Effector CD4-positive, alpha-beta T cell (primary cell): ENCODE data around the gene MYLK. TPM values are rescaled to one million over a fixed set of nuclear protein-coding genes. Genes with fewer than 3 reads are reported as not detected.
"Not testable (repeated sequence)": the region's sequence is repeated elsewhere in the genome, so short reads cannot be mapped to it uniquely, and the experiment has no call there.

Experiments
- DNase-seq: peaks from one replicate; pipeline ENCODE4 v3.0.0-alpha.2; 2020
- total RNA-seq: gene quantifications from one replicate; lab custom pipeline; 2026; lab: John Stamatoyannopoulos, UW

Gene MYLK
- total RNA-seq: not detected

- no peak for DNase-seq
Measured at GRCh38 chr3:123884203-123884831, at the start of gene MYLK. MYLK (minus strand) TSS chr3:123884332; CDS start chr3:123793841, 90,491 bp downstream.

- no peak for DNase-seq
Measured at GRCh38 chr3:123930445-123930844, 46.3 kb upstream of the MYLK start.

- no peak for DNase-seq
Measured at GRCh38 chr3:123929325-123929724, 45.2 kb upstream of the MYLK start.

- DNase-seq: no peak
Measured at GRCh38 chr3:123926396-123926795, 42.3 kb upstream of the MYLK start.

GRCh38 chr3:123920868-123921267, 36.7 kb upstream of the MYLK start:
- no peak for DNase-seq

- DNase-seq: no peak
Measured at GRCh38 chr3:123920383-123920782, 36.3 kb upstream of the MYLK start.

GRCh38 chr3:123919353-123919752, 35.2 kb upstream of the MYLK start:
- no peak for DNase-seq

- DNase-seq: no peak
Measured at GRCh38 chr3:123914829-123915228, 30.7 kb upstream of the MYLK start.

- no peak for DNase-seq
Measured at GRCh38 chr3:123909785-123910184, 25.7 kb upstream of the MYLK start.

GRCh38 chr3:123907720-123908119, 23.6 kb upstream of the MYLK start:
- DNase-seq: no peak

- DNase-seq: no peak
Measured at GRCh38 chr3:123899300-123899865, 15.3 kb upstream of the MYLK start.

- DNase-seq: no peak
Measured at GRCh38 chr3:123893012-123893411, 8.9 kb upstream of the MYLK start.

- DNase-seq: no peak
Measured at GRCh38 chr3:123892195-123892594, 8.1 kb upstream of the MYLK start.

- DNase-seq: not testable (repeated sequence)
Measured at GRCh38 chr3:123890991-123891390, 6.9 kb upstream of the MYLK start.

GRCh38 chr3:123890162-123890561, 6.0 kb upstream of the MYLK start:
- not testable (repeated sequence) for DNase-seq

- DNase-seq: no peak
Measured at GRCh38 chr3:123884993-123885392, 861 bp upstream of the MYLK start.

GRCh38 chr3:123883701-123884202, 380 bp downstream of the MYLK start:
- DNase-seq: no peak

GRCh38 chr3:123883111-123883510, 1.0 kb downstream of the MYLK start:
- DNase-seq: no peak

- DNase-seq: no peak
Measured at GRCh38 chr3:123881771-123882170, 2.4 kb downstream of the MYLK start.

- DNase-seq: no peak
Measured at GRCh38 chr3:123880998-123881561, 3.1 kb downstream of the MYLK start.

GRCh38 chr3:123878807-123879206, 5.3 kb downstream of the MYLK start:
- DNase-seq: no peak

GRCh38 chr3:123877965-123878364, 6.2 kb downstream of the MYLK start:
- DNase-seq: no peak

- DNase-seq: no peak
Measured at GRCh38 chr3:123877466-123877865, 6.7 kb downstream of the MYLK start.

- DNase-seq: no peak
Measured at GRCh38 chr3:123876858-123877257, 7.3 kb downstream of the MYLK start.
